GM19025 (cell line): Measurements from ENCODE around the gene NPIPA1.
"Not testable (repeated sequence)": the region's sequence is repeated elsewhere in the genome, so short reads cannot be mapped to it uniquely, and the experiment has no call there.

Experiments
- ATAC-seq: cut with Tn5 transposase; IDR thresholded peaks from one replicate; pipeline ENCODE4 v1.9.1; 2021; ENCODE audit warnings: mild to moderate bottlenecking, low read depth, moderate library complexity; ENCODE audit not compliant: unreplicated experiment

NPIPA1 gene

GRCh38 chr16:14975418-14976194 is 38.4 kb downstream of the NPIPA1 start:
- not testable (repeated sequence) for ATAC-seq

GRCh38 chr16:14976971-14977736 is 39.9 kb downstream of the NPIPA1 start:
- ATAC-seq, result not testable (repeated sequence)

GRCh38 chr16:14978281-14978680 is 41.0 kb downstream of the NPIPA1 start:
- ATAC-seq, result not testable (repeated sequence)

GRCh38 chr16:14978908-14979307 is 41.7 kb downstream of the NPIPA1 start:
- ATAC-seq, result not testable (repeated sequence)

DNA sequence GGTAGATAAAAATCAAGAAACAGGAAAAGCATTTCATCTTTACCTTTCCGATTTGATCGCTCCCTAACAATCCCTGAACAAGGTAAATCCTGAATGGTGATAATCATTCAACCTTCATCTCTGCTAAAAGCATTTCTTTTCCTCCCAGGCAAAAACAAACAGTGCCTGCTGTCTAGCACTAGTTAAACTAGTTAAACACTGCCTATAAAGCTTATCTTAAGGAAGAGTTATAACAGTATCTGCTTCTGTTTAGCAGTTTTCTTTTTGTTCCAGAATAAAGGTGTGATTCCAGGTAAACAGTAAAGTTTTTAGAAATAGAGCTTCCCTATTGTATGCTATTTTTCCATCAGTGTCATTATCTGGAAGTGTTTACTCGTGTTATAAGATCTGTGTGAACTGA is 44.0 kb downstream of the NPIPA1 start:
- ATAC-seq, result not testable (repeated sequence)

DNA sequence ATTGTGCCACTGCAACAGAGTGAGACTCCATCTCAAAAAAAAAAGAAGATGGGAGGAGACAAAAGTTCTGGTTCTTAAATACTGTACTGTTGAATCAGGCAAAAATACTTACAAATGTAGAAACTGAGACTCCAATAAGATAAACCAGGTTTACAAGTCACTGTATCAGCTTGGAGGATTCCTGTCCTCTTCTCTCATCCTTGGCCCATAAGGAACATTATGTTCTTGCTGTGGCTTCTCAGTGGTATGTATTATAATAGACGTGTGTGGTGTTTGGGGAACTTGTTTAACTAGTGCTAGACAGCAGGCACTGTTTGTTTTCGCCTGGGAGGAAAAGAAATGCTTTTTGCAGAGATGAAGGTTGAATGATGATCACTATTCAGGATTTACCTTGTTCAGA is 45.3 kb downstream of the NPIPA1 start:
- ATAC-seq, result not testable (repeated sequence)

- not testable (repeated sequence) for ATAC-seq
These were observed 50.8 kb downstream of the NPIPA1 start for GRCh38 chr16:14988092-14988491.

DNA sequence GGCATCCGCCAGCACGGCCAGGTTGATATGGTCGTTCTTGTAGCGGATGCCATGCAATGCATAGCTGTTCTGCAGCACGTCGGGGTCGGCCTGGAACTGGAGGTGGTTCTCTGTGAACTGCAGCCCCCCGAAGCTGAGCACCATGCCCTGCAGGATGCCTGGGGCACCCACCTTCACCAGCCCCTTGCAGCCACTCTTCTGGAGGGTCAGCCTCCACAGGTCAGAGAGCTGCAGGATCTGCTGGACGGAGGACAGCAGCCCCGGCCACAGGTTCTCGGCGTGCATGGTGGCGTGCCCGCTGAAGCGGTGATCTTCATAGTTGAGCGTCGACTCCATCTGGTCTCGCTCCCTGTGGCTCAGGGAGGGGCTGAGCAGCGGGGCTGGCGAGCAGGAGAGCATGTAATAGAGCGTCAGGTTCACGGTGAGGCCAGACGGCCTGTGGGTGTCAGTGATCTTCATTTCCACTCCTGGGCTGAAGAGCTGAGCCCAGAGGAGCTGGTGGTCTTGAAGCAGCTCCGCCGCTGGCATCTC is 51.5 kb downstream of the NPIPA1 start:
- not testable (repeated sequence) for ATAC-seq

DNA sequence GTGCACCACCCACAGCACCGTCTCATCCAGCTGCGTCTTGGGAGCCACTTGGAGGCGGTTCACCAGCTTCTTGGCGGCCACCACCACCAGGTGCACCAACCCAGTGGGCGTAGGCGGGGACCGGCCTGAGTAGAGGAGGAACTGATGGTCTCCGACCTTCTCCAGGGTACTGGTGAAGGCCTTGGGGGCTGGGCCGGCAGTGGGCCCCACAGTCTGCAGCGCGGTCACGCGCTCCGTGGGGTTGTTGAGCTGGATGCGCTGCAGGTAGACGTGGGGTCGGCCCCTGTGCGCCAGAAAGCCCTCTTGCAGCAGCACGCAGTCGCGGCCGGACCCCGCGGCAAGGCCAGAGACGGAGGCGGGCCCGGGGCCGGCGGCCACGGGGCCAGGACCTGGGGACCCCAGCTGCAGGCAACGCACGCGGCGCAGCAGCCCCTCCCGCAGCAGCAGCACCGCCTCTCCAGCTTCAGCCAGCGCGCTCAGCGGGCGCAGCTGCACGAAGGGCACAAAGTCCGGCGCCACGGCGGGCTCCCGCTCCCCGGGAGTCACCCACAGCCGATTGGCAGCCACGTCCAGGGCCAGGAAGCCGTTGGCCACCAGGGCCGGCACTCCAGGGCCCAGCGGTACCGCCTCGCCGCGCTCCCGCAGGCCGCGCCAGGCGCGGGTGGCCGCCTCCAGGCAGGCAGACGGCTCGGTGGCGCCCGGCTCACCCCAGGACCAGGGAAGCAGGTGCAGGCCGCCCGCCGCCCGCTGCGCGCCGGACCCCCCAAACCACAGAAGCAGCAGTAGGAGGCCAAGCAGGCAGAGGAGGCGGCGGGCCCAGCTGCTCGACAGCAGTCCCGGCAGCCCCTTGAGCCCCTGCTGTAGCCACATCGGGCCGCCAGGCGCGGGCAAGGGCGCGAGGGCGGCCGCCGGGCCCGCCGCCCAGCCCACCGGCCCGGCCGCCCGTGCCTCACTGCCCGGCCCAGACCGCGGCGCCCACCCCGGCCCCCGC is 52.3 kb downstream of the NPIPA1 start:
- not testable (repeated sequence) for ATAC-seq

DNA sequence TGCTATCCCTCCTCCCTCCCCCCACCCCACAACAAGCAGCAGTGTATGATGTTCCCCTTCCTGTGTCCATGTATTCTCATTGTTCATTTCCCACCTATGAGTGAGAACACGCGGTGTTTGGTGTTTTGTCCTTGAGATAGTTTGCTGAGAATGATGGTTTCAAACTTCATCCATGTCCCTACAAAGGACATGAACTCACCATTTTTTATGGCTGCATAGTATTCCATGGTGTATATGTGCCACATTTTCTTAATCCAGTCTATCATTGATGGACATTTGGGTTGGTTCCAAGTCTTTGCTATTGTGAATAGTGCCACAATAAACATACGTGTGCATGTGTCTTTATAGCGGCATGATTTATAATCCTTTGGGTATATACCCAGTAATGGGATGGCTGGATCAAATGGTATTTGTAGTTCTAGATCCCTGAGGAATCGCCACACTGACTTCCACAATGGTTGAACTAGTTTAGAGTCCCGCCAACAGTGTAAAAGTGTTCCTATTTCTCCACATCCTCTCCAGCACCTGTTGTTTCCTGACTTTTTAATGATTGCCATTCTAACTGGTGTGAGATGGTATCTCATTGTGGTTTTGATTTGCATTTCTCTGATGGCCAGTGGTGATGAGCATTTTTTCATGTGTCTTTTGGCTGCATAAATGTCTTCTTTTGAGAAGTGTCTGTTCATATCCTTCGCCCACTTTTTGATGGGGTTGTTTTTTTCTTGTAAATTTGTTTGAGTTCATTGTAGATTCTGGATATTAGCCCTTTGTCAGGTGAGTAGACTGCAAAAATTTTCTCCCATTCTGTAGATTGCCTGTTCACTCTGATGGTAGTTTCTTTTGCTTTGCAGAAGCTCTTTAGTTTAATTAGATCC is 56.3 kb downstream of the NPIPA1 start:
- ATAC-seq, result not testable (repeated sequence)

DNA sequence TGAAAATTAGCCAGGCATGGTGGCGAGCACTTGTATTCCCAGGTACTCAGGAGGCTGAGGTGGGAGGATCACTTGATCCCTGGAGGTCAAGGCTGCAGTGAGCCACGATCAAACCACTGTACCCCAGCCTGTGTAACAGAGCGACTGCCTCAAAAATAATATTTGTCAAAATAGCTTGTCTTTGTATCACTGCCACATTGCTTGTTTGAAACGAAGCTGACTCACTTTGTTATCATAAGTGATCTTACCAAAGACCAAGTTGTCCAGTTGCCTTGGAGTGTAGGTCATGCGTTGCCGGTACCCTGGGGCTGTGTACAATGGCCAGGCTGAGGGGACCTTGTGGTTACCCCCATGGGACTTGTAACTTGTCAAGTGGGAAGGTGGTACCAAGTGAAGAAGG is 59.5 kb downstream of the NPIPA1 start:
- ATAC-seq, result not testable (repeated sequence)

- ATAC-seq, result not testable (repeated sequence)
These were observed 61.1 kb downstream of the NPIPA1 start for GRCh38 chr16:14998300-14998699.

DNA sequence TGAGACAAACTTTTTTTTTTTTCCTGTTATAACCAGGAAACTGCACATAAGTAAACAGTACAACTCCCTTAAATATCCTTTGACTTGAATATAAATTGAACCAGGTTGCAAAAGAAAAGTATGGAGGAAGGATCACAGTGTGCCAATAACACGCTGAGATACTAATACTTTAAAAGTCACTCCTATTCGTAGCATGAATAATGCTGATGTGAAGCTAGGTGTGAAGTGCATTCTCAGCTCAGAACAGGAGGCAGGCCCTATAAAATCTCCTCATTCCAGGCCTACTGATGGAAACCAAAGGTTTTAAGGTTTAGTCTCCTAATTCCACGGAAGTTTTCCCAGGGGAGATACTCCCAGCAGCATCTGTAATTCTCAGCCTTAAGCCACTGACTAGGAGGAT is 62.6 kb downstream of the NPIPA1 start:
- not testable (repeated sequence) for ATAC-seq
